HepG2 (cell line): ENCODE data around the gene WDFY1. TPM values are rescaled to one million over a fixed set of nuclear protein-coding genes. Genes with fewer than 3 reads are reported as not detected.

Source experiments
- ATAC-seq: fragments of 200-7000 bp; cut with Tn5 transposase; 3 replicates; pipeline ENCODE4 v1.9.1; 2020; ENCODE audit warnings: mild to moderate bottlenecking, moderate library complexity
- BruUV-seq: library from RNA; stranded (reverse); fragments of 400-500 nt; replicated peaks from 2 replicates; lab custom pipeline; 2021; lab: Mats Ljungman, UMichigan
- CTCF ChIA-PET: fragments of 300-600 bp; formaldehyde crosslinking; extraction: SDS; loops from one replicate; lab custom pipeline; 2021; ENCODE audit warnings: low total read pairs, inconsistent platforms, low intra/inter-chr PET ratio; lab: Yijun Ruan, JAX
- POLR2A ChIA-PET: fragments of 350-600 bp; sonication (Branson Sonifier 250); formaldehyde crosslinking; loops from one replicate; lab custom pipeline; 2020; ENCODE audit warnings: antibody characterized with exemption, inconsistent platforms; lab: Yijun Ruan, JAX
- DNase-seq: peaks from one replicate; pipeline ENCODE4 v3.0.0-alpha.2; 2015; ENCODE audit warnings: low spot score
- FAIRE-seq: peaks from 3 replicates; lab custom pipeline; 2011; peaks lifted over from hg19 to GRCh38; lab: Jason Lieb, UNC
- H2AFZ ChIP-seq: one replicate; pipeline ENCODE4 v1.6.1; 2011; ENCODE audit warnings: low read length, inconsistent platforms
- H3K27ac ChIP-seq: fragments of 300-600 bp; 3 replicates; pipeline ENCODE4 v1.8.0; 2011; ENCODE audit warnings: mixed run types, mild to moderate bottlenecking, mixed read lengths, low read length, inconsistent platforms; ENCODE audit not compliant: insufficient read depth; ENCODE audit errors: extremely low read length
- H3K27me3 ChIP-seq, 2 experiments: fragments of 200-600 bp in 1 of 2; 2 replicates in 1 of 2; 3 replicates in 1 of 2; pipeline versions ENCODE4 v1.6.0 to v1.8.0; 2011; ENCODE audit warnings: low read length in 2 of 2, mild to moderate bottlenecking in 2 of 2, moderate library complexity in 2 of 2, inconsistent platforms in 1 of 2; ENCODE audit not compliant: insufficient read depth in 2 of 2, control insufficient read depth in 1 of 2
- H3K36me3 ChIP-seq, 2 experiments: fragments of 200-600 bp in 1 of 2; replicated peaks in 1 of 2; 2 replicates in 1 of 2; 3 replicates in 1 of 2; pipeline versions ENCODE4 v1.5.1 to v1.8.0; 2011; ENCODE audit warnings: low read length in 2 of 2, inconsistent platforms in 1 of 2; ENCODE audit not compliant: insufficient read depth in 2 of 2, control insufficient read depth in 1 of 2
- H3K4me1 ChIP-seq: 2 replicates; pipeline ENCODE4 v1.5.1; 2012; ENCODE audit warnings: low read length, inconsistent platforms; ENCODE audit not compliant: insufficient read depth
- H3K4me2 ChIP-seq: 2 replicates; pipeline ENCODE4 v1.6.0; 2011; ENCODE audit warnings: low read depth, low read length, inconsistent platforms
- H3K4me3 ChIP-seq, 3 experiments: fragments of 200-600 bp in 1 of 3; sonication (generic), shearing (Covaris generic) in 1 of 3; replicated peaks in 1 of 3; 2 replicates each; pipeline ENCODE4 v1.5.1; 2011 to 2016; ENCODE audit warnings: low read length in 3 of 3, inconsistent platforms in 2 of 3, low read depth in 2 of 3, mild to moderate bottlenecking in 2 of 3, control low read depth in 1 of 3, mixed read lengths in 1 of 3; ENCODE audit not compliant: insufficient read depth in 1 of 3
- H3K79me2 ChIP-seq: one replicate; pipeline ENCODE4 v1.6.1; 2011; ENCODE audit warnings: low read length, inconsistent platforms; ENCODE audit not compliant: insufficient read depth
- H3K9ac ChIP-seq: 2 replicates; pipeline ENCODE4 v1.6.0; 2011; ENCODE audit warnings: mild to moderate bottlenecking, low read depth, low read length, inconsistent platforms; ENCODE audit not compliant: insufficient read depth
- H3K9me3 ChIP-seq: 2 replicates; pipeline ENCODE4 v1.5.1; 2012; ENCODE audit warnings: mild to moderate bottlenecking, low read length
- H4K20me1 ChIP-seq: 2 replicates; pipeline ENCODE4 v1.6.0; 2011; ENCODE audit warnings: inconsistent platforms, mild to moderate bottlenecking, low read length, moderate library complexity; ENCODE audit not compliant: insufficient read depth
- ELF3 ChIP-seq: IDR thresholded peaks from 2 replicates; pipeline ENCODE4 v1.6.1; 2016; ENCODE audit warnings: missing genetic modification reagents, missing compliant biosample characterization
- XBP1 ChIP-seq: sonication (generic); formaldehyde crosslinking; IDR thresholded peaks from 2 replicates; pipeline ENCODE4 v1.5.0; 2020; ENCODE audit warnings: missing genetic modification reagents
- WGBS: methylation state at CpG from one replicate; pipeline ENCODE4 v1.1.6; 2017; ENCODE audit warnings: low lambda C conversion rate; 5-methylcytosine and 5-hydroxymethylcytosine counted together
- in situ Hi-C: cut with HindIII; loops from 2 replicates; pipeline ENCODE4 v1.10.0; 2017; ENCODE audit warnings: low pct_unique_long_range_greater_than_20kb; ENCODE audit not compliant: extremely low pct_ligation_motif_present
- intact Hi-C: fragments of 100-400 bp; cut with micrococcal nuclease; formaldehyde crosslinking; loops from one replicate; pipeline ENCODE4 v1.10.0; 2022; ENCODE audit not compliant: unreplicated experiment
- polyA plus RNA-seq, 8 experiments: library from polyadenylated mRNA; depleted of rRNA in 3 of 8; stranded (reverse) in 7 of 8; unstranded in 1 of 8; fragments of >200 nt; fragmentation: Illumina TruSeq in 4 of 8; extraction: Trizol in 4 of 8; gene quantifications; 2 replicates each; pipeline versions ENCODE4 v1.2.1 to v1.2.3, GENCODE V29; 2011 to 2016; ENCODE audit warnings: low read depth in 4 of 8, missing spikeins in 1 of 8, mixed read lengths in 1 of 8; ENCODE audit not compliant: insufficient read depth in 1 of 8
- total RNA-seq, 5 experiments: library from RNA; depleted of rRNA; stranded (reverse); fragments of >200 nt; fragmentation: Illumina TruSeq; extraction: Trizol; gene quantifications; 2 replicates each; pipeline ENCODE4 v1.2.3, GENCODE V29; 2016; ENCODE audit warnings: low read depth in 1 of 5
- TF ChIP-seq, protein P1 (sequence below): sonication (generic); formaldehyde crosslinking; IDR thresholded peaks from 2 replicates; pipeline ENCODE4 v1.4.0; 2020; ENCODE audit warnings: low read depth, missing genetic modification reagents
- TF ChIP-seq, protein P2 (sequence below): sonication (generic); formaldehyde crosslinking; IDR thresholded peaks from 2 replicates; pipeline ENCODE4 v1.4.0; 2020; ENCODE audit warnings: missing genetic modification reagents

The WDFY1 gene
- total and polyA plus RNA-seq, 2 of the 13 experiments (the other 11 are each of a cell fraction or from before 2014, with no cell fraction given): 77.0 to 78.4 TPM

DNA sequence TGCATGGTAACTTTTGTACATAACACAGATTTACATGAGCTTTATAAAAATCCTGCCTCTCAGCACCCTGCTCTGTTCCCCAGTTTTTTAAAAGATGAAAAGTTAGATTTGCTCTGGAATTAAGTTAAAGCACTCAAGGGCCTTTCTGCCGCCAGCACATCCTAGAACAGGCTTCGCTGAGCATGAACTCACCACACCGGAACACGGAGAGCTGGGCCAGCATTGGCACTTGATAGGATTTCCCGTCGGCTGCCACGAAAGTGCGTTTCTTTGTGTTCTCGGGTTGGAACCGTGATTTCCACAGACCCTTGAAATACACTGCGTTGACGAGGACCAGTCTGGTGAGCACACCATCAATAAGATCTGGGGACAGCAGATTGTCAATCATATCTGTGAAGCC, 46.5 kb upstream of the WDFY1 start:
- ChIA-PET CTCF (interaction anchor here (12.2 kb wide), 1 partner anchor 292 kb away, joined by 272 read pairs; no protein-coding TSS in a partner anchor), POLR2A (no interaction called here)
- 82% methylated on average over 12 of the region's 12 CpGs for WGBS
- H3K4me3 ChIP-seq: no peak overlapping the region
- FAIRE-seq: no peak
- no peaks in the 10 kb centered on the region for H3K9me3 ChIP-seq
- H3K27ac ChIP-seq: no peak overlapping the region
- H3K27me3 ChIP-seq: no peaks in the 10 kb centered on the region
- intact Hi-C loops (loop anchor here (2.0 to 10.0 kb wide), 4 partner anchors 31 to 593 kb away; partner anchors contain the start of gene CUL3), in situ Hi-C loops (loop anchor here (5.0 to 10.0 kb wide), 2 partner anchors 296 to 663 kb away; no protein-coding TSS in a partner anchor)
- H3K4me1 ChIP-seq: peaks cover 40% of the 10 kb centered on the region
- no peak for ATAC-seq
- TF ChIP-seq ELF3 (CRISPR knock-in tag) (no peak), XBP1 (CRISPR knock-in tag) (no peak)
- TF ChIP-seq, protein P1, sequence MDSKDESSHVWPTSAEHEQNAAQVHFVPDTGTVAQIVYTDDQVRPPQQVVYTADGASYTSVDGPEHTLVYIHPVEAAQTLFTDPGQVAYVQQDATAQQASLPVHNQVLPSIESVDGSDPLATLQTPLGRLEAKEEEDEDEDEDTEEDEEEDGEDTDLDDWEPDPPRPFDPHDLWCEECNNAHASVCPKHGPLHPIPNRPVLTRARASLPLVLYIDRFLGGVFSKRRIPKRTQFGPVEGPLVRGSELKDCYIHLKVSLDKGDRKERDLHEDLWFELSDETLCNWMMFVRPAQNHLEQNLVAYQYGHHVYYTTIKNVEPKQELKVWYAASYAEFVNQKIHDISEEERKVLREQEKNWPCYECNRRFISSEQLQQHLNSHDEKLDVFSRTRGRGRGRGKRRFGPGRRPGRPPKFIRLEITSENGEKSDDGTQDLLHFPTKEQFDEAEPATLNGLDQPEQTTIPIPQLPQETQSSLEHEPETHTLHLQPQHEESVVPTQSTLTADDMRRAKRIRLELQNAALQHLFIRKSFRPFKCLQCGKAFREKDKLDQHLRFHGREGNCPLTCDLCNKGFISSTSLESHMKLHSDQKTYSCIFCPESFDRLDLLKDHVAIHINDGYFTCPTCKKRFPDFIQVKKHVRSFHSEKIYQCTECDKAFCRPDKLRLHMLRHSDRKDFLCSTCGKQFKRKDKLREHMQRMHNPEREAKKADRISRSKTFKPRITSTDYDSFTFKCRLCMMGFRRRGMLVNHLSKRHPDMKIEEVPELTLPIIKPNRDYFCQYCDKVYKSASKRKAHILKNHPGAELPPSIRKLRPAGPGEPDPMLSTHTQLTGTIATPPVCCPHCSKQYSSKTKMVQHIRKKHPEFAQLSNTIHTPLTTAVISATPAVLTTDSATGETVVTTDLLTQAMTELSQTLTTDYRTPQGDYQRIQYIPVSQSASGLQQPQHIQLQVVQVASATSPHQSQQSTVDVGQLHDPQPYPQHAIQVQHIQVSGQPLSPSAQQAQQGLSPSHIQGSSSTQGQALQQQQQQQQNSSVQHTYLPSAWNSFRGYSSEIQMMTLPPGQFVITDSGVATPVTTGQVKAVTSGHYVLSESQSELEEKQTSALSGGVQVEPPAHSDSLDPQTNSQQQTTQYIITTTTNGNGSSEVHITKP: no peak
- TF ChIP-seq, protein P2, sequence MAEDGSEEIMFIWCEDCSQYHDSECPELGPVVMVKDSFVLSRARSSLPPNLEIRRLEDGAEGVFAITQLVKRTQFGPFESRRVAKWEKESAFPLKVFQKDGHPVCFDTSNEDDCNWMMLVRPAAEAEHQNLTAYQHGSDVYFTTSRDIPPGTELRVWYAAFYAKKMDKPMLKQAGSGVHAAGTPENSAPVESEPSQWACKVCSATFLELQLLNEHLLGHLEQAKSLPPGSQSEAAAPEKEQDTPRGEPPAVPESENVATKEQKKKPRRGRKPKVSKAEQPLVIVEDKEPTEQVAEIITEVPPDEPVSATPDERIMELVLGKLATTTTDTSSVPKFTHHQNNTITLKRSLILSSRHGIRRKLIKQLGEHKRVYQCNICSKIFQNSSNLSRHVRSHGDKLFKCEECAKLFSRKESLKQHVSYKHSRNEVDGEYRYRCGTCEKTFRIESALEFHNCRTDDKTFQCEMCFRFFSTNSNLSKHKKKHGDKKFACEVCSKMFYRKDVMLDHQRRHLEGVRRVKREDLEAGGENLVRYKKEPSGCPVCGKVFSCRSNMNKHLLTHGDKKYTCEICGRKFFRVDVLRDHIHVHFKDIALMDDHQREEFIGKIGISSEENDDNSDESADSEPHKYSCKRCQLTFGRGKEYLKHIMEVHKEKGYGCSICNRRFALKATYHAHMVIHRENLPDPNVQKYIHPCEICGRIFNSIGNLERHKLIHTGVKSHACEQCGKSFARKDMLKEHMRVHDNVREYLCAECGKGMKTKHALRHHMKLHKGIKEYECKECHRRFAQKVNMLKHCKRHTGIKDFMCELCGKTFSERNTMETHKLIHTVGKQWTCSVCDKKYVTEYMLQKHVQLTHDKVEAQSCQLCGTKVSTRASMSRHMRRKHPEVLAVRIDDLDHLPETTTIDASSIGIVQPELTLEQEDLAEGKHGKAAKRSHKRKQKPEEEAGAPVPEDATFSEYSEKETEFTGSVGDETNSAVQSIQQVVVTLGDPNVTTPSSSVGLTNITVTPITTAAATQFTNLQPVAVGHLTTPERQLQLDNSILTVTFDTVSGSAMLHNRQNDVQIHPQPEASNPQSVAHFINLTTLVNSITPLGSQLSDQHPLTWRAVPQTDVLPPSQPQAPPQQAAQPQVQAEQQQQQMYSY: no peak
- BruUV-seq: no TSS peak
- H4K20me1 ChIP-seq: no peaks in the 10 kb centered on the region
- no peak overlapping the region for H3K9ac ChIP-seq
- H2AFZ ChIP-seq: no peak overlapping the region
- no peaks in the 10 kb centered on the region for H3K36me3 ChIP-seq
- DNase-seq: no peak
- H3K79me2 ChIP-seq: no peaks in the 10 kb centered on the region
- no peak overlapping the region for H3K4me2 ChIP-seq
